ENCODE results near the gene ITGA7. TPM values are rescaled to one million over a fixed set of nuclear protein-coding genes. Genes with fewer than 3 reads are reported as not detected.

The ITGA7 gene
- total RNA-seq, 2 donors from 2014 or later, result 285 to 317 TPM

DNA sequence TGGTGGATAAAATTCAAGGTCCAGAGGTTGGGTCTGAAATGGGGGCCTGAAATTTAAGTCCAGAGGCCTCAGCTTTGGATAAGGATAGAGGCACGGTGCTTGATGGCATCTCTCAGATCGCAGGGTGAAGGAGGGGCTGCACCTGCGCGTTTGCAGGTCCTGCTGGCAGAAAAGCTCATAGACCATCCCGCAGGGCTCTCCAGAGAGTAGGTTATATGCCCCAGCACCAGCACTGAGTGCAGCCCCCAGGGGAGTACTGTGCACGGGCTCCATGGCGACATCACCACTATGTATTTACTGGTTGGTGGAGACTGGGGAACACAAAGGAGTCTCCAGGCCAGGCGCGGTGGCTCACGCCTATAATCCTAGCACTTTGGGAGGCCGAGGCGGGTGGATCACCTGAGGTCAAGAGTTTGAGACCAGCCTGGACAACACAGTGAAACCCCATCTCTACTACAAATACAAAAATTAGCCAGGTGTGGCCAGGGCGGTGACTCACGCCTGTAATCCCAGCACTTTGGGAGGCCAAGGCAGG, 25.4 kb upstream of the ITGA7 start:
- no peaks in the 10 kb centered on the region for H3K27me3 ChIP-seq (replicated peaks; ENCODE audit: insufficient read depth)
- H3K9me3 ChIP-seq, result no peaks in the 10 kb centered on the region
- ATAC-seq (ENCODE audit: insufficient number of reproducible peaks, low FRiP score, low read depth) (no peak), DNase-seq (ENCODE audit: low spot score) (no peak)
- H3K4me1 ChIP-seq (ENCODE audit: control insufficient read depth in 1 of 2, low read depth in 2 of 2), result peaks cover 13 to 25% of the 10 kb centered on the region in 2 donors
- no peak overlapping the region for H3K27ac ChIP-seq
- TF ChIP-seq, protein P1, sequence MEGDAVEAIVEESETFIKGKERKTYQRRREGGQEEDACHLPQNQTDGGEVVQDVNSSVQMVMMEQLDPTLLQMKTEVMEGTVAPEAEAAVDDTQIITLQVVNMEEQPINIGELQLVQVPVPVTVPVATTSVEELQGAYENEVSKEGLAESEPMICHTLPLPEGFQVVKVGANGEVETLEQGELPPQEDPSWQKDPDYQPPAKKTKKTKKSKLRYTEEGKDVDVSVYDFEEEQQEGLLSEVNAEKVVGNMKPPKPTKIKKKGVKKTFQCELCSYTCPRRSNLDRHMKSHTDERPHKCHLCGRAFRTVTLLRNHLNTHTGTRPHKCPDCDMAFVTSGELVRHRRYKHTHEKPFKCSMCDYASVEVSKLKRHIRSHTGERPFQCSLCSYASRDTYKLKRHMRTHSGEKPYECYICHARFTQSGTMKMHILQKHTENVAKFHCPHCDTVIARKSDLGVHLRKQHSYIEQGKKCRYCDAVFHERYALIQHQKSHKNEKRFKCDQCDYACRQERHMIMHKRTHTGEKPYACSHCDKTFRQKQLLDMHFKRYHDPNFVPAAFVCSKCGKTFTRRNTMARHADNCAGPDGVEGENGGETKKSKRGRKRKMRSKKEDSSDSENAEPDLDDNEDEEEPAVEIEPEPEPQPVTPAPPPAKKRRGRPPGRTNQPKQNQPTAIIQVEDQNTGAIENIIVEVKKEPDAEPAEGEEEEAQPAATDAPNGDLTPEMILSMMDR (IDR thresholded peaks at IDR 0.05), result no peak
- no peaks in the 10 kb centered on the region for H3K36me3 ChIP-seq
- no peak overlapping the region for H3K4me3 ChIP-seq

DNA sequence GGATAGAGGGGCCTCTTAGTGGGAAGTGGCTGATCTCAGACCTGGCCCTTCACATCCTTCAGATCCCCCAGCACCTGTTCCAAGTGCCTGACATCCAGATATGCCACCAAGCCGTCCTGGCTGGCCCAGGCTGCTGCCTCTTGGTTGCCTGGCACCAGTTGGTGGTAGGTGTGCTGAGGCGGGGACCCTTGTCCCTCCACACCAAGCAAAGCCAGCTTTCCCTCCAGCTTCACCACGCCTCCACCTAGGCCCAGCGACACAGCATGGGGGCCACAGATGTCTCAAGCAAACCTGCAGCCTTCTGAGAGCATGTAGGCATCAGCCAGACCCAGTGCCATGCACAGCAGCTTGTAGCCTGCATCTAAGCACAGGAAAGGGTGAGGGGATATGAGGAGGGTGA, 24.6 kb upstream of the ITGA7 start:
- Histone ChIP-seq H3K36me3 (no peaks in the 10 kb centered on the region), H3K4me3 (no peak overlapping the region), H3K27ac (no peak overlapping the region), H3K9me3 (no peaks in the 10 kb centered on the region), H3K27me3 (replicated peaks; ENCODE audit: insufficient read depth) (no peaks in the 10 kb centered on the region), H3K4me1 (ENCODE audit: control insufficient read depth in 1 of 2, low read depth in 2 of 2) (peaks cover 13 to 23% of the 10 kb centered on the region in 2 donors)
- TF ChIP-seq, protein P1 (IDR thresholded peaks at IDR 0.05), result no peak
- DNase-seq (ENCODE audit: low spot score) (no peak), ATAC-seq (ENCODE audit: insufficient number of reproducible peaks, low FRiP score, low read depth) (no peak)

DNA sequence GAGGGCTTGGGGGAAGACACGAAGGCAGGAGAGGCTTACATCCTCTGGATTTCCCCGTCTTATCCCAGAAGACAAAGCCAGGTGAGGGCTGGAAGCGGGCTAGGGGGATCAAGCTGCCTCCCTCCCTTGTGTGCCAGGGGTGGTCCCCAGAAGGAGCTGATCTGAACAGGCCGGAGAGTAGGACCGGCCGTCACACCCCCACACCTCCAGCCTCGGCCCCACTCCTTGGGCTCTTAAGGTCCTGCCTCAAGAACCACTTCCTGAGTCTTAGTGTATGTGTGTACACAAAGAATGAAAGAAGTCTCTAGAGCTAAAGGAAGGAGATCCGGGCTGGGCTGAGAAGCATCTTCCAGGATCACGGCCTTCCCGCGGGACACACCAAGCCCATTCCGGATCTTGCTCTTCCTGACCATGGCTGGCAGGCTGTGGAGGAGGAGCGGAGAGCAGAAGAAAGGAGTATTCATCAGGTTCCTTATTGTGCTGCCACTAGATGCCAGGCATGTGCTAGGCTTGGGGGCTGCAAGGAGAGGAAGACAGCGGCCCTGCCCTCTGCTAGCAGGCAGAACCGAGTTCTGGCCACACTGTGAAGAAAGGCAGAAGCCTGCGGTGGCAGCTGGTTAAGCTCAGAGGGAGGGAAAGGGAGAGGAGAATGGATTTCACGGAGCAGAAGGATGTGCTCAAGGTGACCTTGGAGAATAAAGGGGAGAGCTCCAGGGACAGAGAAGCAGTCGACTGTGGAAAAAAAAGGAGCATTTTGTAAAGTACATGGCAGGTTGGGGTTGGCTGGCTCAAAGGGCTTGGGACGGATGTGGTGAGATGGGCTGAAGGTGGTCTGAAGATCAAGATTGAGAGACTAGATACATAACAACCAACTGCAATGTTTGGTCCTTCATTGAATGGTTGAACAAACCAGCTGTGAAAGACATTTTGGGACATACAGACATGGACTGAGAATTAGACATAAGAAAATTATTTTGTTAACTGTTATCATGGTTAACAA, 22.4 kb upstream of the ITGA7 start:
- no peaks in the 10 kb centered on the region for H3K9me3 ChIP-seq
- peak overlapping the region; percentile 95 for H3K4me3 ChIP-seq
- no peaks in the 10 kb centered on the region for H3K27me3 ChIP-seq (replicated peaks; ENCODE audit: insufficient read depth)
- peaks cover 15% of the 10 kb centered on the region for H3K36me3 ChIP-seq
- ATAC-seq (ENCODE audit: insufficient number of reproducible peaks, low FRiP score, low read depth) (peak; percentile 9), DNase-seq (ENCODE audit: low spot score) (no peak)
- peaks cover 23 to 42% of the 10 kb centered on the region in 2 donors for H3K4me1 ChIP-seq (ENCODE audit: control insufficient read depth in 1 of 2, low read depth in 2 of 2)
- peak overlapping the region; percentile 98 to 100 for H3K27ac ChIP-seq
- TF ChIP-seq, protein P1 (IDR thresholded peaks at IDR 0.05), result no peak

DNA sequence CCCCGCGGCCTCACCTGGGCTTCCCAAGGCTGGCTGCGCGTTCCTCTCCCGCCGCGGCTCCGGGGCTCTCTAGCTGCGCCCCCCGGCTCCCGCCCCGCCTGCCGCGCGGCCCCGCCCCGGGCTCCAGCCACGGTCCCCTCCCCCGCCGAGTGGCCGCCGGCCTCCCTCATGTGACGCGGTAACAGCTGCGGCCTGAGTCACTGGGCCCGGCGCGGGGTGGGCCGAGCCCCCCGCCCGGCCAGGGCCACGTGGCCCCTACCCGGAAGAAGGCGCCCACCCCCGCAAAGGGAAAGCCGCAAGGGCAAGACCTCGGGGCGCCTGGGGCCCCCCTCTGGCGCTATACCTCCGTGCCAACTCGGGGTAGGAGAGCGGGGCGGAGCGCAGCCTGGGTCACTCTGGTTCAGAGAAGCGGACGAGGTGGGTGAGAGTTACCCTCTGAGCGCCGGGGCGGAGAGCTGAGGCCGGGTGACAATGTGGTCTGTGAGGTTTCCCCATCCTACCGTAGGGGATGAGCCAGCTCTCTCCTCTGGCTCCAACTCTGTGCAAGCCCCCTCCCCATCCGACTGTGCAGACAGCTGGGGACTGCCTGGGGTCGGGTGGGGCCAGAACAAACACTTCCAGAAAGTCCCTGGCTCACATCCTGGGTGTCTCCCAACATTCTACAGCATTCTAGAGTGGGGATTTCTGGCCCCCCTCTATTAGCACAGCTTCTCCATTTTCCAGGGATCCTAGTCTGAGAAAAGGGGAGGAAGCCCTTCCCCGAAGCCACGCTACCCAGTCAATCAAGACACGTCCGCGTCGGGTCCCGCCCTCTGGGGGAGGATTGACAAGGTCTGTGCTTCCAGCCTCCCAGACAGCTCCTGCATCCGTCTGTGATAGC, 21.5 kb upstream of the ITGA7 start, which contains the start of gene CD63:
Gene CD63, minus strand, starts transcription at position 71 of the 880 bp plus-strand sequence. CDS start 668 bp downstream, outside the sequence.
- Histone ChIP-seq H3K9me3 (no peaks in the 10 kb centered on the region), H3K4me3 (peak within 1 kb of the TSS; percentile 95), H3K27ac (peak within 1 kb of the TSS; percentile 98 to 100), H3K4me1 (ENCODE audit: control insufficient read depth in 1 of 2, low read depth in 2 of 2) (peaks cover 23 to 52% of the 10 kb centered on the region in 2 donors), H3K27me3 (replicated peaks; ENCODE audit: insufficient read depth) (no peaks in the 10 kb centered on the region), H3K36me3 (peaks cover 21% of the 10 kb centered on the region)
- ATAC-seq (ENCODE audit: insufficient number of reproducible peaks, low FRiP score, low read depth), result peak; percentile 86
- TF ChIP-seq, protein P1 (IDR thresholded peaks at IDR 0.05), result no peak
- DNase-seq (ENCODE audit: low spot score), result peak; percentile 83

Data from thoracic aorta (tissue), 2 donors.